Measurements from ENCODE around the gene MAL.

- TF ChIP-seq SMC3 (IDR thresholded peaks at IDR 0.05; ENCODE audit: low read depth, low read length), result no peak
- no peak for TF ChIP-seq CTCF (IDR thresholded peaks at IDR 0.05)
- TF ChIP-seq EZH2phosphoT487 (IDR thresholded peaks at IDR 0.05; ENCODE audit: borderline replicate concordance, low read depth), result no peak
- no peak for TF ChIP-seq USF1 (IDR thresholded peaks at IDR 0.05; ENCODE audit: borderline replicate concordance, low read depth)
- no peak for TF ChIP-seq POLR2AphosphoS5 (IDR thresholded peaks at IDR 0.05; ENCODE audit: low read depth, low read length)
- TF ChIP-seq EP300 (IDR thresholded peaks at IDR 0.05; ENCODE audit: borderline replicate concordance in 1 of 2, low read depth in 1 of 2, low read length in 1 of 2), result no peak
- no peak for TF ChIP-seq IRF3 (IDR thresholded peaks at IDR 0.05; ENCODE audit: low read depth, low read length)
- TF ChIP-seq MEF2A (IDR thresholded peaks at IDR 0.05; ENCODE audit: borderline replicate concordance, low read depth), result no peak
- TF ChIP-seq RFX5 (IDR thresholded peaks at IDR 0.05; ENCODE audit: low read length), result no peak
- no peak for TF ChIP-seq FOXM1 (IDR thresholded peaks at IDR 0.05; ENCODE audit: low read depth)
- no peak for TF ChIP-seq RXRA (IDR thresholded peaks at IDR 0.05; ENCODE audit: borderline replicate concordance, low read depth)
- no peak for TF ChIP-seq PBX3 (IDR thresholded peaks at IDR 0.05)
These were observed 7.2 kb upstream of the MAL start for GRCh38 chr2:95018301-95018700.

All from SK-N-SH (cell line).